MM.1S (cell line): ENCODE results near the gene ZNF41.

ENCODE experiments used
- DNase-seq: peaks from one replicate; pipeline ENCODE4 v3.0.0-alpha.2; 2015
- H2AFZ ChIP-seq: fragments of 300-600 bp; sonication (generic); 2 replicates; pipeline ENCODE4 v1.6.0; 2016; ENCODE audit warnings: antibody characterized with exemption, low read length
- H3F3A ChIP-seq: fragments of 300-600 bp; sonication (generic); 2 replicates; pipeline ENCODE4 v1.6.1; 2016; ENCODE audit warnings: mild to moderate bottlenecking, antibody characterized with exemption, low read length, moderate library complexity, mixed read lengths; ENCODE audit not compliant: insufficient read depth
- H3K27ac ChIP-seq: fragments of 300-600 bp; sonication (generic); 2 replicates; pipeline ENCODE4 v1.5.1; 2016; ENCODE audit warnings: mild to moderate bottlenecking, low read length
- H3K27me3 ChIP-seq: fragments of 300-600 bp; sonication (generic); replicated peaks from 2 replicates; pipeline ENCODE4 v1.6.0; 2016; ENCODE audit warnings: low read length; ENCODE audit not compliant: insufficient read depth
- H3K36me3 ChIP-seq: fragments of 300-600 bp; sonication (generic); replicated peaks from 2 replicates; pipeline ENCODE4 v1.6.1; 2016; ENCODE audit warnings: mild to moderate bottlenecking, low read length, mixed read lengths; ENCODE audit not compliant: insufficient read depth
- H3K4me1 ChIP-seq: fragments of 300-600 bp; sonication (generic); 2 replicates; pipeline ENCODE4 v1.6.1; 2016; ENCODE audit warnings: low read length, mixed read lengths
- H3K4me2 ChIP-seq: fragments of 300-600 bp; sonication (generic); 2 replicates; pipeline ENCODE4 v1.6.0; 2016; ENCODE audit warnings: low read depth, low read length
- H3K4me3 ChIP-seq: fragments of 300-600 bp; sonication (generic); 2 replicates; pipeline ENCODE4 v1.5.1; 2016; ENCODE audit warnings: low read length, mixed read lengths
- H3K79me2 ChIP-seq: fragments of 300-600 bp; sonication (generic); 2 replicates; pipeline ENCODE4 v1.6.1; 2016; ENCODE audit warnings: mixed run types, low read length, mixed read lengths
- H3K9ac ChIP-seq: fragments of 300-600 bp; sonication (generic); 2 replicates; pipeline ENCODE4 v1.6.1; 2016; ENCODE audit warnings: low read length, mixed read lengths
- H3K9me2 ChIP-seq: fragments of 300-600 bp; sonication (generic); replicated peaks from 2 replicates; pipeline ENCODE4 v1.6.1; 2016; ENCODE audit warnings: mild to moderate bottlenecking, low read length, mixed read lengths; ENCODE audit not compliant: insufficient read depth
- H3K9me3 ChIP-seq: fragments of 300-600 bp; sonication (generic); replicated peaks from 2 replicates; pipeline ENCODE4 v1.6.1; 2016; ENCODE audit warnings: mild to moderate bottlenecking, low read length, mixed read lengths; ENCODE audit not compliant: insufficient read depth
- H4K20me1 ChIP-seq: fragments of 300-600 bp; sonication (generic); 2 replicates; pipeline ENCODE4 v1.6.1; 2016; ENCODE audit warnings: mild to moderate bottlenecking, low read length, moderate library complexity, mixed read lengths; ENCODE audit not compliant: insufficient read depth
- EZH2 ChIP-seq: fragments of 300-600 bp; sonication (generic); optimal IDR thresholded peaks from 2 replicates; pipeline ENCODE3; 2017; ENCODE audit warnings: low read depth, mild to moderate bottlenecking, antibody characterized with exemption, low read length, mixed read lengths
- EZH2phosphoT487 ChIP-seq: fragments of 300-600 bp; sonication (generic); IDR thresholded peaks from 2 replicates; pipeline ENCODE4 v1.6.1; 2018; ENCODE audit warnings: antibody characterized with exemption, low read length
- TF ChIP-seq, protein P1 (sequence below): fragments of 300-600 bp; sonication (generic); IDR thresholded peaks from 2 replicates; pipeline ENCODE4 v1.5.1; 2016; ENCODE audit warnings: antibody characterized with exemption, low read length, mixed read lengths

The ZNF41 gene

DNA sequence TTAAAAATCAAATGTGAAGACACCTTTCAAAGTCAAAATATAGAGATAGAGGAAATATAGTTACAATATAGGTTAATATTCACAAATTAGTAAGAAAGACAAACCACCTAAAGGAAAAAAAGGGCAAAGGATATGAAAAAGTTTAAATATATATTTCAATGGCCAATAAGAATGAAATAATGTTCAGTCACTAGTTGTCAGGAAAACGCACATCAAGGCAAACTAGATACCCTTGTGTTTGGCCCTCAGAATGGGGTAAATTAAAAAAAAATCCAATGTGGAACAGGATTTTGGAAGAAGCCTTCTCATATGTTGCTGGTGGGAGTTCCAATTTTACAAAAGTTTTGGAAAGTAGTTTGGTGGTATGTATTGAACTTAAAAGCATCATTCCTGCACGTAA, 2.4 kb downstream of the ZNF41 start:
- no peaks in the 10 kb centered on the region for H3K9me3 ChIP-seq
- H3K9me2 ChIP-seq, result no peaks in the 10 kb centered on the region
- peaks cover 13% of the 10 kb centered on the region for H3K4me1 ChIP-seq
- H2AFZ ChIP-seq, result no peak overlapping the region
- no peaks in the 10 kb centered on the region for H3K27me3 ChIP-seq
- H3F3A ChIP-seq, result peaks cover 12% of the 10 kb centered on the region
- no peak for DNase-seq
- H3K36me3 ChIP-seq, result no peaks in the 10 kb centered on the region
- no peak overlapping the region for H3K4me2 ChIP-seq
- no peak overlapping the region for H3K27ac ChIP-seq
- no peak overlapping the region for H3K9ac ChIP-seq
- TF ChIP-seq EZH2phosphoT487 (no peak), EZH2 (no peak)
- TF ChIP-seq, protein P1, sequence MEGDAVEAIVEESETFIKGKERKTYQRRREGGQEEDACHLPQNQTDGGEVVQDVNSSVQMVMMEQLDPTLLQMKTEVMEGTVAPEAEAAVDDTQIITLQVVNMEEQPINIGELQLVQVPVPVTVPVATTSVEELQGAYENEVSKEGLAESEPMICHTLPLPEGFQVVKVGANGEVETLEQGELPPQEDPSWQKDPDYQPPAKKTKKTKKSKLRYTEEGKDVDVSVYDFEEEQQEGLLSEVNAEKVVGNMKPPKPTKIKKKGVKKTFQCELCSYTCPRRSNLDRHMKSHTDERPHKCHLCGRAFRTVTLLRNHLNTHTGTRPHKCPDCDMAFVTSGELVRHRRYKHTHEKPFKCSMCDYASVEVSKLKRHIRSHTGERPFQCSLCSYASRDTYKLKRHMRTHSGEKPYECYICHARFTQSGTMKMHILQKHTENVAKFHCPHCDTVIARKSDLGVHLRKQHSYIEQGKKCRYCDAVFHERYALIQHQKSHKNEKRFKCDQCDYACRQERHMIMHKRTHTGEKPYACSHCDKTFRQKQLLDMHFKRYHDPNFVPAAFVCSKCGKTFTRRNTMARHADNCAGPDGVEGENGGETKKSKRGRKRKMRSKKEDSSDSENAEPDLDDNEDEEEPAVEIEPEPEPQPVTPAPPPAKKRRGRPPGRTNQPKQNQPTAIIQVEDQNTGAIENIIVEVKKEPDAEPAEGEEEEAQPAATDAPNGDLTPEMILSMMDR, result no peak
- no peak overlapping the region for H3K4me3 ChIP-seq
- H4K20me1 ChIP-seq, result no peaks in the 10 kb centered on the region
- H3K79me2 ChIP-seq, result peaks cover 22% of the 10 kb centered on the region

DNA sequence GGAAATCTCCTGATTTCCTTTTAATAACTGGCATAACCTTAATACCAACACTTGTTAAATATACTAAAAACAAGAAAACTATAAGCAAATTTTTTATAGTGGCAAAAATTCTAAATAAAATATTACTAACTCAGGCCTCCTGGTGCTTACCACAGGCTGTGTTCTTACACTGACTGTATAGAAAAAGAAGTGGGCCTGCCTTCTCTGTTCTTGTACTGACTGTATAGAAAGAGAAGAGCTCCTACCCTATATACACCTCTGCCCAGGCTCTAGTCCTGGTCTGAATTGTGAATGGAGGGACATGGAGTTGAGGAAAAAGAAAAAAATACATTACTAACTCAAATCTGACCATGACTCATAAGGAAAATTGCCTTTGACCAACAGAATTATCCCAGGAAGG, 7.5 kb downstream of the ZNF41 start:
- Histone ChIP-seq H3K27ac (no peak overlapping the region), H2AFZ (no peak overlapping the region), H3K27me3 (no peaks in the 10 kb centered on the region), H3K79me2 (peaks cover 9% of the 10 kb centered on the region), H3K36me3 (no peaks in the 10 kb centered on the region), H3K4me2 (no peak overlapping the region), H3K4me3 (no peak overlapping the region), H3K9me3 (no peaks in the 10 kb centered on the region), H4K20me1 (no peaks in the 10 kb centered on the region), H3K9me2 (no peaks in the 10 kb centered on the region), H3K9ac (no peak overlapping the region), H3F3A (no peaks in the 10 kb centered on the region), H3K4me1 (no peaks in the 10 kb centered on the region)
- TF ChIP-seq EZH2, result no peak
- TF ChIP-seq EZH2phosphoT487, result no peak
- TF ChIP-seq, protein P1, result no peak
- no peak for DNase-seq

DNA sequence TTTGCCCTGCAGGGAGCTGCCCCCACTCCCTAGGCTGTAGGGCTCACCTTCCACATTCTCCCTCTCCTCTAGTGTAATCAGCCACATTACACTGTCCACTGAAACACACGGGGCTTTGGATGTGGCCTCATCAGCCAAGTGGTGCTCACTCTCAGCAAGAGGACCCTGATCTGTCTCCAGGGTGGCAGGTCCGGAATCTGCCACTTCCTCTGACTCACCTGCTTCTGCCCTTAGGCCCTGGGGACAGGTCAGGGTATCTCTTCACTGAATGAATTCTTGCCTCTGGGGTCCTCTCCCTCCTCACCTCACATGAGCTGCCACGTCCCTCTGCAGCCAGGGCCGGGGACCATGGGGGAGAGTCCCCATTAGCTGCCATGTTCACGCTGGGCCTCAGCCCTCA, 15.9 kb downstream of the ZNF41 start:
- Histone ChIP-seq H3K4me3 (no peak overlapping the region), H3K9me3 (no peaks in the 10 kb centered on the region), H3K4me2 (no peak overlapping the region), H3K36me3 (no peaks in the 10 kb centered on the region), H3K9ac (no peak overlapping the region), H3K9me2 (no peaks in the 10 kb centered on the region), H2AFZ (no peak overlapping the region), H3K27ac (no peak overlapping the region), H3K79me2 (no peaks in the 10 kb centered on the region; the same call in 1 of the 2 replicates), H4K20me1 (no peaks in the 10 kb centered on the region), H3K27me3 (no peaks in the 10 kb centered on the region), H3F3A (no peaks in the 10 kb centered on the region), H3K4me1 (no peaks in the 10 kb centered on the region)
- DNase-seq, result no peak
- TF ChIP-seq EZH2phosphoT487 (no peak), EZH2 (no peak)
- TF ChIP-seq, protein P1, result no peak

DNA sequence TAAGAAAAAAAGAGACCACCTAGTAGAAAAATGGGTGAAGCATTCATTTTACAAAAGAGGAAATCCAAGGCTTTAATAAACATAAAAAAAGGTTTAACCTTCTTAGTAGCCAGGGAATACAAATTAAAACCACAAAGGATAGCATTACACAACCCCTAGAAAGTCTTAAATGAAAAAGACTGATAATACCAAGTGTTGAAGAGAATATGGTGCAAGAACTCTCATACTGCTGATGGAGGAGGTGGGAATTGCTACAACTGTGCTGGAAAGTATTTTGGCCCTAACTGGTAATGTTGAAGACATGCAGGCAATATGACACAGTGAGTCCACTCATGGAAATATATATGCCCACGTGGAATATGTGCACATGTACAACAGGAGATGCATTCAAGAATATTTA, 22.5 kb downstream of the ZNF41 start:
- Histone ChIP-seq H3F3A (no peaks in the 10 kb centered on the region), H3K4me1 (no peaks in the 10 kb centered on the region), H2AFZ (no peak overlapping the region), H3K9ac (no peak overlapping the region), H3K79me2 (no peaks in the 10 kb centered on the region), H3K27me3 (no peaks in the 10 kb centered on the region), H4K20me1 (no peaks in the 10 kb centered on the region), H3K4me3 (no peak overlapping the region), H3K4me2 (no peak overlapping the region), H3K36me3 (no peaks in the 10 kb centered on the region), H3K27ac (no peak overlapping the region), H3K9me2 (no peaks in the 10 kb centered on the region), H3K9me3 (no peaks in the 10 kb centered on the region)
- TF ChIP-seq EZH2 (no peak), EZH2phosphoT487 (no peak)
- TF ChIP-seq, protein P1, result no peak
- DNase-seq, result no peak
